Retina (tissue), 1 donor: Measurements from ENCODE around the gene H6PD.

Experiments used
- DNase-seq: peaks from one replicate; pipeline ENCODE4 v3.0.0-alpha.2; 2016

Gene H6PD

DNA sequence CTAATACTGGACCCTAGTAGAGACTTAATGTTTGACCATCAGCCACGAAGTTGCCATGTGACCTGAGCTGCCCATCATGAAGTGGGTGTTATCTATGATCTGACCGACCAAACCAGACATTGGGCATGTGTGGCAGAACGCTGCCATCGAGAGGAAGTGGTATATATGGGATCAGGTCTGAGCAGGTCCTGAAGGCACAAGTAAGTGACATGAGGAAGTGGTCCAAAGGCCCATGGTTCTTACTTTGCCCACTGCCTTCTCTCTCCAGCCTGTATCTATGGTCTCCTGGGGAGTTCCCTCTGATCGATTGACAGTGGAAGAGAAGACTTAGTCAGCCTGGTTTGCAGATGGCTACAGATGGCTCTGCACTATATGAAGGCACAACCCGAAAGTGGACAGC lies 66.0 kb downstream of the H6PD start:
- no peak for DNase-seq

DNA sequence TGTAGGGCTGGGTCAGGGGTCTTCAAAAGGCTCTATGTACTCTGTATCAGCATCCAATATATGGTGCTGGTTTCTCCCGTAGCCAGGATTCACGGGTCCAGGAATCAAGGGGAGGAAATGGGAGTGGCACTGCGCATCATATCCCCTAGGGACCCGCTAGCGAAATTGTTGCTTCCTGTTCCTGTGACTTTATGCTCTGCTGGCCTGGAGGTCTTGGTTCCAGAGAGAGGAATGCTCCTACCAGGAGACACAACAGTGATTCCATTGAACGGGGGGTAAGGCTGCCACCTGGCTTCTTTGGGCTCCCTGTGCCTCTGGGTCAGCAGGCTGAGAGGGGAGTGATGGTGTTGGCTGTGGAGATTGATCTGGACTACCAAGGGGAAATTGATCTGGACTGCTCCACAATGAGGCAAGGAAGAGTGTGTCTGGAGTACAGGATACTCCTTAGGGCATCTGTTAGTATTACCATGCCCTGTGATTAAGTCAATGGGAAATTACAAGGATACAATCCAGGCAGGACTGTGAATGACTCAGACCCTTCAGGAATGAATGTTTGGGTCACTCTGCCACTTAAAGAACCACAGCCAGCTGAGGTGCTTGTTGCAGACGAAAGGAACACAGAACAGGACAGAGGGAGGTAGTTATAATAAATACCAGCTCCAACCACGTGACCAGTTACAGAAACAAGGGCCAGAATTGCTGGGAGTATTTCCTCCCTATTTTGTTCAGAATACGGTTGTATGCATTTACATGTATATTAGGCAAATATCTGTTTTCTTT lies 68.4 kb downstream of the H6PD start:
- DNase-seq, result no peak

DNA sequence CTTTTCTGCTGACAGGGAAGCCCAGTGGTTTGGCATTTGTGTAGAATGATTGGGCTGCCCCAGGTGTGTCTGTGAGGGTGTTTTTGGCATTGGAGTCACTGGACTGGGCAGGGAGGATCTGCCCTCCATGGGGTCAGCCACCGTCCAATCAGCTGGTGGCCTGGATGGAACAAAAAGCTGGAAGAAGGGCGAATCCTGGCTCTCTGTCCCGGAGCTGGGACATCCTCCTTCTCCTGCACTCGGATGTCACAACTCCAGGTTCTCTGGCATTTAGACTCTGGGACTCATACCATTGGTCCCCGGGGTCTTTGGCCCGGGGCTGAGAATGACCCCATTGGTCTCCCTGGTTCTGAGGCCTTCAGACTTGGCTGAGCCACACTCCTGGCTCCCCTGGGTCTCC lies 69.3 kb downstream of the H6PD start:
- no peak for DNase-seq

DNA sequence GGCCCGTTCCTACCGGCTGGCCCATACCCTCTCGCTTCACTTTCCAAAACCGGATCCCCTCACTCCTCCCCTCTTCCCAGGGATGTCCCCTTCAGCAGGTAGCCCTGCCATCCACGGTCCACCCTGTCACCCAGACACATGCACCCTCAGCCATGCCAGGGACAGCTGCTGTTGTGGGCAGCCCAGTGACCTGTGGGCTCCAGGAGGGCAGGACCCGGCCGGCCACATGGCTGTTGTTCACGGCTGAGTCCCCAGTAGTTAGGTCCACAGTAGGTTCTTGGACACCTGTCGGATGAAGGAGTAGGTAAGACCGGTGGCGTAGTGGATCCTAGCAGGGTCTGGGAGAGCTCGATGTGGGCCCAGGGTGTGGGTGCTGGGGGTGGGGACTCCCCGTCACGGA lies 70.6 kb downstream of the H6PD start:
- no peak for DNase-seq

DNA sequence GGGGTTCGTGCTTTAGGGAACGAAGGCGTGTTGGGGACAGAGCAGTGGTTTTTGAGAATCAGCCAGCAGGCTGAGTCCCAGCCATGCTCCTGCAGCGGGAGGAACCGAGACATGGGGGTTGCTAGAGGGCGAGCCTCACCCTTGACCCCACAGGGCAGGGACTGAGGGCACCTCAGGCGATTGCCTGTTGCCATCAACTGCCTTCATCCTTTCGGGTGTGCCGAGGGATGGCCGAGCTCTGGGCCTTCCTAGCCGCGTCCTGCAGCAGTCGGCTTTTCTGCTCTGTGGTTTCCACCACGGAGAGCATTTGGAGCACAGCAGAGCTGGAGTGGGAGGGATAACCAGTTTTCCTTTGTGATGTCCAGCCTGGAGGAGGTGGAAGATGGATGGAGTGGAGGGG lies 71.4 kb downstream of the H6PD start:
- DNase-seq, result no peak

DNA sequence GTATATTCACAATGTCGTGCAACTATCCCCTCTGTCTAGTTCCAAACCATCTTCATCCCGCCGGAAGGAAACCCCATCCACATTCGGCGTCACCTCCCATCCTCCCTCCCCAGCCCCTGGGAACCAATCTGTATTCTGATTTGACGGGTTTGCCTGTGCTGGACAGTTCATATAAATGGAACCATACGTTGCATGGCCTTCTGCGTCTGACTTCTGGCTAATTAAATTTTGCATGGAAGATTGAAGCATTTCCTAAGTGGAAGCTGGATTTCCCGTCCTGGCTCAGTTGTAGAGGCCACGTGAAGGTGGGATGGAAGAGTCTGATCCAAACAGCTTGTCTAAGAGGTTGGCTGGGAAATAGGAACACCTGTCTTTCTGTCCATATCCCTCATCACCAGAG lies 72.7 kb downstream of the H6PD start:
- no peak for DNase-seq

DNA sequence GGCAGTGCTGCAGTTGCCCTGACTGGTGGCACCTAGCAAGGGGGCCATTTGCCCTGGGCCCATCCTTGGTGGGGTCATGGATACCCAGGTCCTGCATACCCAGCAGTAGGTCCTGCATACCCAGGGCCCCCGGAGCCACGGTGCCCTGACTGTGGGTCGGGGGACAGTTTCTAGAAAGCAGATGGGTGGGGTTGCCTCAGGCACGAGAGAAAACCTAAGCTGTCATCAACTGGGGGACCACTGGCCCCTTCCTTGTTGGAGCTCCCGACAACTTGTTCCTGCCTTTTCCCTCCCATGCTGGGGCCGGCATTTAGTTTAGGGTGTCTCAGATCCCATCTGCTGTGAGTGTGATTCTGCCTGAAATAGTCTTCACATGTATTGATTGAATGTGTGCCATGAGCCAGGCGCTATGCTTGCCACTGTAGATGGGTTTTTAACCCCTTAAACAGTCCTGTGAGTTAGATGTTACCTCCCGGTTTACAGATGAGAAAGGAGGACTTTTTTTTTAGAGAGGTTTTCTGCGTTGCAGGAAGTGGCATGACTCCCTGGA lies 73.7 kb downstream of the H6PD start:
- DNase-seq, result no peak

DNA sequence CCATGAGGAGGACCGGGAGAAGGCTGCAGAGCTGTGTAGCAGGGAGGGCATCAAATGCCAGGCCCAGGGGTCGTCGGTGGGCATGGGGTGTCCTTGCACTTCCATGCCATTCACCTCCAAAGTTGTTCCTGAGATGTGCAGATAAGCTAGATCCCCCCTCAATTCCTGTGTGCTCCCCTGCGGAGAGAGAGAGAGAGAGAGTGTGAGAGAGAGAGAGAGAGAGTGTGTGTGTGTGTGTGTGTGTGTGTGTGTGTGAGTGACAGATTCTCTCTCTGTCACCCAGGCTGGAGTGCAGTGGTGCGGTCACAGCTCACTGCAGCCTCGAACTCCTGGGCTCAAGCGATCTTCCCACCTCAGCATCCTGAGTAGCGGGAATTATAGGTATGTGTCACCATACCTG lies 74.5 kb downstream of the H6PD start:
- DNase-seq, result no peak

DNA sequence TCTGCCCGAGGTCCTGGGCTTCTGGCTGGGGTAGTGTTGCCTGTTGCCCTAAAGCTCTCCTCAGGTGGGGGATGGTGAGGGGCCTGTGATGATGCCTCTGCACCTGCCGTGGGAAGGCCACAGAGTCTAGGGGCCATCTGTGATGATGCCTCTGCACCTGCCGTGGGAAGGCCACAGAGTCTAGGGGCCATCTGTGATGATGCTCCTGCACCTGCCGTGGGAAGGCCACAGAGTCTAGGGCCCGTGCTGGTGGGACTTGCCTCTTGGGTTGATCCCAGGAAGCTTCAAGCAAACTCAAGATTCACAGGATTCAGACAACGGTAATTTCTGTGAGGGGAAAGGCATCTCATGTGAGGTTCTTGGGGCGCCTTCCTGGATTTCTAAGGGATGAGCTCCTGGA lies 75.4 kb downstream of the H6PD start:
- DNase-seq, result no peak

DNA sequence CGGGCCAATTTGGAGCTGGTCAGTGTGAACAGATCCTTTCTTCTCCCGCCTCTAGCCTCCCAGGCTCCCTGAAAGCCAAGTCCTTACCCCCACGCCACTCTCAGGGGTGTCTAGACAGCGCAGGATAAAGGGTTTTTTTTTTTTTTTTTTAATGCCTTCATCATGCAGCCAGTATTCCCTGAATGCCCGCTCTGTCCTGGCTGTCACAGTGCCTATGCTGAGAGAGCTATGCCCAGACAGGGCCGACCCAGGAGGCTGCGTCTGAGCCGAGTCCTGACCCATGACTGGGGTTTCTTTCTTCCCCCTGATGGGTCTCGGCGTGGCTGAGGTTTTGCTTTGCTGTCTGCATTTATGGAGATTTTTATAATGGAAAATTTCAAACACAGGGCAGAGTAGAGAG lies 76.5 kb downstream of the H6PD start:
- DNase-seq, result no peak

DNA sequence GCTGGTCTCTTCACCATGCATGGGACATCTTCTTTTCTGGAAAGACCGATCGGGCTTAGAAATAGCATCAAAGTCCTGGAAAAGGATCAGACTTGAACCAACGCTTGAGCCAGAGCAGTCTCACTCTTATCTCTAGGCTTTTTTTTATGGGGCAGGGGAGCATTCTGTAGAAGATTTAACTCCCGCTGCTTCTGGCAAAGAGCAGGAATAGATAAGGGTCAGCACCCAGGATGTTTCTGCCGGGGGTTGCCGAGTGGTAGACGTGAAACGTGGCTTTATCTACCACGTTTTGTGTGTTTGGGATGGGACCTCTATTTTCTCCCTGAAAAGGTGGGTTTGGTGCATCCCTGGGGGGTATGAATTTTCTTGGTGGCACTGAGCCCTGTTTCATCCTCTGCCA lies 76.9 kb downstream of the H6PD start:
- no peak for DNase-seq

DNA sequence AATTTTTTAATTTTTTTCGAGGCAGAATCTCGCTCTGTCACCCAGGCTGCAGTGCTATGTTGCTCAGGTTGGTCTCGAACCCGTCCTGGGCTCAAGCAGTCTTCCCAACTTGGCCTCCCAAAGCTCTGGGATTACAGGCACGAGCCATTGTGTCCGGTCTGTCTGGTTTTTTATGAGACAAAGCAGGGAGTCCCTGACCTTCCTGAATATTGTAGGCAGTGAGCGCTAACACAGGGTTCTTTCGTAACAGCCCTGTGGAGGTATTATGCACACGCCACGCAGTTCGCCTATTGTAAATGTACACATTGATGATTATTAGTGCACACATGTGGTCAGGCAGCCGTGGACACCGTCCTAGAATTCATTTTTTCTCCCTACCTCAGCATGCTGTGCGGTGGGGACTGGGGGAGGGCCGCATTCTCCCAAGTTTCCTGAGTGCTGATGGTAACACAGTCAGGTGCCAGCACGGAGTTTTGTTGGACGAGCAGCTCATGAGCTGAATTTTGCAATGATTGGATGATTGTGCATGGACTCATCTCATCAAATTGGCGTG lies 77.7 kb downstream of the H6PD start:
- DNase-seq, result no peak

DNA sequence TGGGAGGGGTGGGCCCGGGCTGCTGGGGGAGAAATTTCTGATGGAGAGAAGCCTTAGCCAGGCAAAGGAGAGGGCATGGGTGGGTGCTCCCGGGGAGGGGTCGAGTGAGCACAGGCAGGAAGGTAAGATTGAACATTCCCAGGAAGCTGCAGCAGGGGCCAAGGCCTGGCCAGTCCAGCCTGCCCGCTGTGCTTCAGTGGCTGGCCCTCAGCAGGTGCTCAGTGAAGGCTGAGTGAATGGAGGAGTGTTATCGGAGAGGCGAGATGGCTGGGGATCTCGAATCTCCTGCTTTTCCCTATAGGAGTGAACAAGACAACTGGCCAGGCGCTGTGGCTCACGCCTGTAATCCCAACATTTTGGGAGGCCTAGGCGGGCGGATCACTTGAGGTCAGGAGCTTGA lies 79.0 kb downstream of the H6PD start:
- DNase-seq, result no peak

DNA sequence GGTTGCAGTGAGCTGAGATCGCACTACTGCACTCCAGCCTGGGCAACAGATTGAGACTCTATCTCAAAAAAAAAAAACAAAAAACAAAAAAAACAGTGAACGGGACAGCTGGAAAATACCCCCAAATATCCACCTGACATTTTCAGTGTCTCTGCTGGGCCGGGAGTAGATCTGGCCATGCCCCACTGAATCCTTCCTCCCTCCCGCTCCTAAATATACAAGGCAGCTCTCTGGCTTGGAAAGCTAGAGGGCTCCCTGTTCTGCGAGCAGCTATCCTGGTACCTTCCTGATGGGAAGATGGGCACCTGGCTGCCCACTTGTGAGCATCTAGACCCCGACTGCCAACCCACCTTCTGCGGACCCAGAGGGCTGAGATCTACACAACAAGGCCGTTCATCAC lies 79.5 kb downstream of the H6PD start:
- DNase-seq, result no peak

DNA sequence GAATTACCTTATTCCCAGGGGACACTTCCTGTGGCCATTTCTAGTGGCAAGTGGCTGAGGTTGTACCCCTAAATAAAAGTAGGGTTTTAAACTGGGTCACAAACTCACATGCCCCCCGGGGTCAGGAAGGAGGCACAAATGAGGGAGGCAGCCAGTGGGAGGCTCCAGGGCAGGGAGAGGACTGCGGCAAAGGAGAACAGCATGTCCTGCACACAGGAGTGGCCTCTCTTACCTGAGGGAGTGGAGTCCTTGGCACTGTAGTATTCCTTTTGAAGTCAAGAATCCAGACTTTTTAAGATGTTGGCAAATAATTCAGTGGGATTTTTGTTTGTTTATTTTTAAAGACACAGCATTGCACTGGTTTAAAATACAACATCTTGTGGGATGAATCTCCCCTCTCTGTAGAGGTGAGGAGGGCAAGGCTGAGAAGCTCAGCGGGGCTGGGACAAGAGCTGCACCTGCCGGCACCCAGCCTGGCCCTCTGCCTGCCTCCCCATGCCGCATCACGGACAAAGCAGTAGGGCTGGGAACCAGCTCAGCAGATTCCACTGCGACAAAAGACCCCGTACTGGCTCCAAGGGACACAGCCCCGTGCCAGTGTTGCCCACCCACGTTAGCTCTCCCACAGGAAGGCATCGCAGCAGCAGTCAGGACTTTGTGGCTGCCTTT lies 80.3 kb downstream of the H6PD start:
- DNase-seq, result no peak

DNA sequence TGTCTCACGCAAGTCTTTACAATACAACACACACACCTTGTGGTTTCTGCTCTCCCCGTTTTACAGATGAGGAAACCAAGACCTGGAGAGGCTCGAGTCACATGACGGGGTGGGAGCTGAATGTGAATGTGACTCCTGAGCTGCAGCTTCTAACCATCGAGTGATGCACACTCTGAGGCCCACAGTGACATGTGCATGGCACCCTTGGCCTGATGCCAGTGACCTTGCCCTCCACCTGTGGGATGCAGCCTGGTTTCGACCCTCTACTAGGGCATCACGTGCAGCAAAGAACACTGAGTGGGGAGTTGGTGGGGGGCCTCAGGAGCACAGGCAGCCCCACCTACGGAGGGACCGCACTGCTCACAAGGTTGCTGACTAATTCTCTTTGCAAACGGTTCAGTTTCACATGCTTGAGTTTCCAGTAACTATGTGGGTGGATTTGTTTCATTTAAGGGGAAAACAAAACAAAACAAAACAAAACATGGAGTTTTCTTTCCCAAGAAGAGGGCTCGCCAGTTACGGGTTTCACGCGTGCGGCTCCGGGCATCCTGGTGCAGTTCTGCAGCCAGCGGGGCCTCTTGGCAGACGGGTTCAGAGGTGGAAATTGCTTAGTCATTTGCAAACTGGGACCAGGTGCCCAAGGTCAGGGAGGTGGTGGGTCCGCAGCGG lies 81.0 kb downstream of the H6PD start:
- no peak for DNase-seq

DNA sequence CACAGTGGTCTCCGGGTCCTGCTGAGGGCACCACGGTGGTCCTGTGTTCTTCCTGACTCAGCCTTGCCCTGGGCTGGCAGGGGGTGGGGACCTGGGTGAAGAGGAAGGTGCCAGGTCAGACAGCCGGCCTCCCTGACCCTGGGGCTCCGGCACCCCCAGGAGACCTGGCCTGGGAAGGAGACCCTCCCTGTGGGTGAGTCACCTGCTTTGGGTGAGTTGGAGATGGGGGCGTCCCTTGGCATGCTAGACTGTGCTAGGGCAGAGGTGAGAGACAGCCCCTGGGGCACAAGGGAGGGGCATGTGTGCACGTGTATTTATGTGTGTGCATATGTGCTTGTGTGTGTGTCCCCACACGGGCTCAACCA lies 81.5 kb downstream of the H6PD start:
- no peak for DNase-seq

DNA sequence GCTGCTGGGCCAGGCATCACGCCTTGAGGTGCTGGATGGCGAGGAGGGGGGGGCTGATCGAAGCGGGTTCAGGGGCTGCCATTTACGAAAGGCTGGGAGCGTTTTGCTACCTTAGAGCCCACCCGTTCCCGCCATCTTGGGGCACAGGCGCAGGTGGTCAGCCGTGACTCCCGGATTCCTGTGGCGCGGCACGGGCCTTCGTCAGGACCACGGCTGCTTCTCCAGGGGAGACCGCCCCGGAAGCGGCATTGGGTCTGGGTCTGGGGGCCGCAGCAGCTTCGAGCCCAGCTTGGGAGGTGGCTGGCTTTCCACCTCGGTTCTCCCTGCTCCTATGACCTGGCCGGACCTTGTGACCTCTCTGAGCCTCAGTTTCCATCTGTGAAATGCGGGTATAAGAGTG lies 81.9 kb downstream of the H6PD start:
- no peak for DNase-seq

DNA sequence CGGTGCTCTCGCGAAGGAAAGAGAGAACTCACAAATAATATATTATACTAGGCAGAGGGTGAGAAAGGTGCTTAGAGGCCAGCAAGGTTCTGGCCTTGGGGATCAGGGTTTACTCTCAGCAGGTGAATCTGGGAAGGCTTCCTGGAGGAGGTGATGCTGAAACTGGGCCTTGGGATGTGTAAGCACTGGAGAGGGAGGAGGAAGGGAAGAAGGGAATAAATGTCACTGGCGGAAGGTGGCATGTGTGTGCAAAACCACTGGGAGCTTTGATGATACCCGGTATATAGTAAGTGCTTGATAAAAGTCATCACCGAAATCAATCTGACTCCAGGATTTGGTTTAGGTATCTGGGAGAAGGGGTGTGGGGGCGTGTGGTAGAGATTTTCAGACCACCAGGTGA lies 82.5 kb downstream of the H6PD start:
- no peak for DNase-seq

DNA sequence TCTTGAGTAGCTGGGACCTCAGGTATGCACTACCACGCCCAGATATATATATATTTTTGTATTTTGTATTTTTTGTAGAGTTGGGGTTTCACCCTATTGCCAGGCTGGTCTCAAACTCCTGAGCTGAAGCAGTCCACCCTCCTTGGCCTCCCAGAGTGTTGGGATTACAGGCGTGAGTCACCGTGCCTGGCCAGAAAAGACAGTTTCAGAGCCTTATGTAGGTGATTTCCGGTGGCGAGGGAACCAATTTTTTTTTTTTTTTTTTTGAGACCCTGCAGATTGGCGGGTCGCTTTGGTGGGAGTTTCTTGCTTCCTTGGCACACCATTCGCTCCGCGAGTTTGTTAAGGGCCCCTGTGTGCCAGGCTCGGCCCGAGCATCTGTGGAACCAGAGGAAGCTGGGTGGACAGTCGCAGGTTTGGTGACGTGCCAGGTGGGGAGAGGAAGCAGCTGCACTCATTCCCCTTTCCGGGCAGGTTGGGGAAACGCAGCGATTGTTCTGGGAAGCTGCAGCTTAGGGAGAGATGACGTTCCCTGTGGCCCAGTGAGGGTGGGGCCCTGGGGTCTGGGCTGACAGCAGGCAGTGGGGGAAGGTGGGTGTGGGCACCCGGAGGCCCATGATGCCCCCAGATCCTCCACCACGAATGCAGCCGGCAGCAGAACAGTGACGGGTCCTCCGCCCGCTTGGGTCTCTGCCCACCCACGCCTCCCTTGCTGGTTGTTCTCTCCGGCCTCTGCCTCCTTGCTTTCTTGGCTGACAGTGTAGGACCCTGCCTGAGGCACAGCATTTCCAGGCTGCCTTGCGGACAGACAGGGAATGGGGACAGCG lies 83.2 kb downstream of the H6PD start:
- DNase-seq, result no peak

DNA sequence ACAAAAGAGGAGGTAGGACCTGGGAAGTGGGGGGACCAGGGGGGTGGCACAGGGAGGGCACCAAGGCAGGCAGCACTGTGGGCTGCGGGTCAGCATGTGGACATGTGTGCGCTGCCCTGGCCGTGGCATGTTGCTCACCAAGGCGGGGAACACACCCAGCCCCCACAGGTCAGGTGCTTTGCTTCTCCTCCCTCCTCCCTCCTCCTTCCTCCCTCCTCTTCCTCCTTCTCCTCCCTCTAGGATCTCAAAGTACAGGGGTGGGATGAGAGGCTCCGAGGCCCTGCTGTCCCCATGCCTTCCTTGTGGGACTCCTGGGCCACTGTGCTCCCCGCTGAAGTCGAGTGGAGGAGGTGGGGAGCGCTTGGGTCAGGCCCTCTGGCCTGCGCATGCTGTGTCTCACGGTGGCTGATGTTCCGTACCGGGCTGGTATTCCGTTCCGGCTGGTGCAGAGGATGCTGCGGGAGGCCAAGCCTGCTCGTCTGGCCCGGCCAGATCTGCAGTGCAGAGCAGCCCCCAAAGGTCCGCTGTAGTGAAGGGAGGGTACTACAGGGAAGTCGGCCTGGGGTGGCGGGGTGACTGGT lies 84.7 kb downstream of the H6PD start:
- no peak for DNase-seq

DNA sequence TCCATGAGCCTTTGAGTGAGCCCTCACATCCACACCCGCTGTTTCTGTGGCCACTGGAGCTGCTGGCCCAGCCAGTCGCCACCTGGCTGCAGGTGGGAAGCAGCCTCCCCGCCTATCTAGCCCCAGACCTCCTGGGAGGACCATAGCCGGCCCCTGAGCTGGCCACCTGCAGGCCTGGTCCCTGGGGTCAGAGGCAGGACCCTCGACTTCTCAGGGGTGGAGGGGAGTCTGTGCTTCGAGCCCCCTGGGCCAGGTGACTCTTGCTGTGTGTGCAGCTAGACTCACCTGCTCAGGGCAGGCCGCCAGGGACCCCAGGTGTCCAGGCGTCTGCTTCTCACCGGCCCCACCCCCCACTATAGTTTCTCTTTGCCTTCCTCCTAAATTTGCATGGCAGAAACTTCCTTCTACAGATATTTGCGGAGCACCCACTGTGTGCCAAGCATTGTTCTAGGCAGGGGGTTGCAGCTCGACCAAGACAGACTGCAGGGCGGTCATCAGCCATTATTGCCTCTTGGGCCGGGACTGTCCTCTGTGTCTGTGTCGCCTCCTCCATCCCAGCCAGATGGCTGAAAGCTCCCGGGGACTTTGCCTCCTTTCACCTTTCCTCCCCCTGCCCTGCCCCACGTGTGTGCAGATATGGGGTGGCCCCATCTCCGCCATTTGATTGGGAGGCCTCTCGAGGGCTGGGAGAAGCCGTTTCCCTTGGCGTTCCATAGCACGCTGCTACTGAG lies 85.4 kb downstream of the H6PD start:
- no peak for DNase-seq
